Mucosa of descending colon (tissue), 3 donors: ENCODE measurements around the gene MAML2. TPM values are rescaled to one million over a fixed set of nuclear protein-coding genes. Genes with fewer than 3 reads are reported as not detected.

ENCODE experiments used
- ATAC-seq: fragments of 200-7000 bp; cut with Tn5 transposase; one replicate; pipeline ENCODE4 v1.9.1; 2020; ENCODE audit warnings: mild to moderate bottlenecking, moderate library complexity
- DNase-seq, 3 donors: peaks; one replicate each; pipeline ENCODE4 v3.0.0-alpha.2; 2020
- H3K36me3 ChIP-seq: fragments of 200-600 bp; one replicate; pipeline ENCODE4 v1.8.0; 2021; ENCODE audit warnings: low read depth, mild to moderate bottlenecking
- H3K4me1 ChIP-seq: fragments of 200-600 bp; one replicate; pipeline ENCODE4 v1.8.0; 2021; ENCODE audit warnings: low read depth, mild to moderate bottlenecking
- H3K4me3 ChIP-seq: fragments of 200-600 bp; one replicate; pipeline ENCODE4 v1.8.0; 2021; ENCODE audit warnings: mild to moderate bottlenecking
- H3K9me3 ChIP-seq: fragments of 200-600 bp; one replicate; pipeline ENCODE4 v1.8.0; 2021; ENCODE audit warnings: mild to moderate bottlenecking
- intact Hi-C, 2 donors: fragments of 100-400 bp; cut with DNase I in 1 of 2; cut with micrococcal nuclease in 1 of 2; formaldehyde crosslinking; loops; one replicate each; pipeline versions ENCODE4 v1.11.0 to v1.11.1; 2022; cut with DNase I, micrococcal nuclease
- total RNA-seq, 3 donors: library from RNA; stranded (reverse); fragmentation: NEBNext Ultra II Directional in 2 of 3; extraction: Animal tissue kit (Norgen Biotek cat#: 25700) in 2 of 3; gene quantifications; one replicate each; pipeline versions ENCODE4 v1.2.1 to v1.2.4, GENCODE V29; 2021 to 2023
- TF ChIP-seq, protein P1 (sequence below): fragments of 200-600 bp; IDR thresholded peaks from one replicate; pipeline ENCODE4 v1.8.0; 2022; ENCODE audit warnings: antibody characterized with exemption, mild to moderate bottlenecking
- donor health status: DM: no; HTN: no; CAD: no; lungs with moderate emphysema.
- donor health status: DM: no; HTN: no; CAD: no.
- donor health status: DM: no; HTN: yes; CAD: no.

MAML2 gene
- total RNA-seq, 3 donors from 2014 or later: 15.2 to 26.4 (median 15.8) TPM

DNA sequence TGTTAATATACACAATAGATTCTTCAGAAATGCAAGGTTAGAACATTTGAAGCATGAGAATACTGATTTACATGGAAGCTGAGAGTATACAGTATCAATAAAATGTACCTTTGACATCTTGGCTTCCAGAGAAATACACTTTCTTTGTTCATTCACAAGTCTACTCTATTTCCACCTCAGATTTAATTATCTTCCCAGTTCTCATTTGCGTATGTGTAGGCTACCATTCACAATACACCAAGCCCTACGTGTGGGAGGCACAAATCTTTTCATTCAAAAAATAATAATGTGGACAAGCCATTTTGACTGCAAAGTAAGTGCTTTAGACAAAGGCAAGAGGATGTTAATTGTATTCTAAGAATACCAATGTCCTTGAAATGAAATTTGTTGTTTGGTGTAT, 286.4 kb downstream of the MAML2 start:
- H3K36me3 ChIP-seq: no peaks in the 10 kb centered on the region
- ATAC-seq (no peak), DNase-seq (no peak)
- intact Hi-C loops: loop anchor here (5.0 kb wide), 1 partner anchor 286 kb away; the partner anchor contains the start of gene MAML2 (in 2 of the 2)
- H3K4me3 ChIP-seq: no peak overlapping the region
- no peaks in the 10 kb centered on the region for H3K9me3 ChIP-seq
- TF ChIP-seq, protein P1, sequence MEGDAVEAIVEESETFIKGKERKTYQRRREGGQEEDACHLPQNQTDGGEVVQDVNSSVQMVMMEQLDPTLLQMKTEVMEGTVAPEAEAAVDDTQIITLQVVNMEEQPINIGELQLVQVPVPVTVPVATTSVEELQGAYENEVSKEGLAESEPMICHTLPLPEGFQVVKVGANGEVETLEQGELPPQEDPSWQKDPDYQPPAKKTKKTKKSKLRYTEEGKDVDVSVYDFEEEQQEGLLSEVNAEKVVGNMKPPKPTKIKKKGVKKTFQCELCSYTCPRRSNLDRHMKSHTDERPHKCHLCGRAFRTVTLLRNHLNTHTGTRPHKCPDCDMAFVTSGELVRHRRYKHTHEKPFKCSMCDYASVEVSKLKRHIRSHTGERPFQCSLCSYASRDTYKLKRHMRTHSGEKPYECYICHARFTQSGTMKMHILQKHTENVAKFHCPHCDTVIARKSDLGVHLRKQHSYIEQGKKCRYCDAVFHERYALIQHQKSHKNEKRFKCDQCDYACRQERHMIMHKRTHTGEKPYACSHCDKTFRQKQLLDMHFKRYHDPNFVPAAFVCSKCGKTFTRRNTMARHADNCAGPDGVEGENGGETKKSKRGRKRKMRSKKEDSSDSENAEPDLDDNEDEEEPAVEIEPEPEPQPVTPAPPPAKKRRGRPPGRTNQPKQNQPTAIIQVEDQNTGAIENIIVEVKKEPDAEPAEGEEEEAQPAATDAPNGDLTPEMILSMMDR: no peak
- H3K4me1 ChIP-seq: no peaks in the 10 kb centered on the region

DNA sequence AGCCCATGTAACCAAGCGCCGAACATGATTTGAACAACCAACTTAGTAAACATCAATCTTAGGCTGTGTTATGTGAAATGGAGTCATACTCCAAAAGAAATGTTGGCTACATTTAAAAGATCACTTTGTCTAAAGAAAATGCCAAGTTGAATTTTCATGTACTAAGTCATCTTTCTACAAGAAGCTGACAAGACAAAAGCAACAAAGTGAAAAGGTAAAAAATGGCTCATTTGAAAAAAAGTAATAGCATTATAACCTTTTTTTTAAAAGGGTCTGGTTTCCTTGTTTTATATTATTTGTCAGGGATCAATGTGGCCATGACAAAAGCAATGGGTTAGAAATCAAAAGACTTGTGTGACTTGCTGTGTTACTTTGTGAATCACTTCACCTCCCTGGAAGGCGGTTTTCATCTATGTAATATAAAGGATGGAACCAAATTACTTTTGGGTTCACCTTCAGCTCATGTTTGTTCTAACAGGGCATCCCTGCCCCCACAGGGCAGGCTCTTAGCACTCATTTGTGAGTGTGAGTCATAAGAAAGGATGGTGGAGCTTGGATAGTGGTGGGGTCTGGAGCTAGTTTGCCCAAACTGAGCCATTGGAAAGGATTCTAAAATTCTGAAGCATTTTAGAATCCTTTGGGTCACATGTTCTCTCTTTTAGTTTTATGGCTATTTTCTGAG, 287.1 kb downstream of the MAML2 start:
- no peak for DNase-seq
- Histone ChIP-seq H3K36me3 (no peaks in the 10 kb centered on the region), H3K9me3 (no peaks in the 10 kb centered on the region), H3K4me3 (no peak overlapping the region), H3K4me1 (no peaks in the 10 kb centered on the region)
- TF ChIP-seq, protein P1: no peak
- intact Hi-C loops: loop anchor here (5.0 kb wide), 1 partner anchor 286 kb away; the partner anchor contains the start of gene MAML2 (in 2 of the 2)
- ATAC-seq: no peak

DNA sequence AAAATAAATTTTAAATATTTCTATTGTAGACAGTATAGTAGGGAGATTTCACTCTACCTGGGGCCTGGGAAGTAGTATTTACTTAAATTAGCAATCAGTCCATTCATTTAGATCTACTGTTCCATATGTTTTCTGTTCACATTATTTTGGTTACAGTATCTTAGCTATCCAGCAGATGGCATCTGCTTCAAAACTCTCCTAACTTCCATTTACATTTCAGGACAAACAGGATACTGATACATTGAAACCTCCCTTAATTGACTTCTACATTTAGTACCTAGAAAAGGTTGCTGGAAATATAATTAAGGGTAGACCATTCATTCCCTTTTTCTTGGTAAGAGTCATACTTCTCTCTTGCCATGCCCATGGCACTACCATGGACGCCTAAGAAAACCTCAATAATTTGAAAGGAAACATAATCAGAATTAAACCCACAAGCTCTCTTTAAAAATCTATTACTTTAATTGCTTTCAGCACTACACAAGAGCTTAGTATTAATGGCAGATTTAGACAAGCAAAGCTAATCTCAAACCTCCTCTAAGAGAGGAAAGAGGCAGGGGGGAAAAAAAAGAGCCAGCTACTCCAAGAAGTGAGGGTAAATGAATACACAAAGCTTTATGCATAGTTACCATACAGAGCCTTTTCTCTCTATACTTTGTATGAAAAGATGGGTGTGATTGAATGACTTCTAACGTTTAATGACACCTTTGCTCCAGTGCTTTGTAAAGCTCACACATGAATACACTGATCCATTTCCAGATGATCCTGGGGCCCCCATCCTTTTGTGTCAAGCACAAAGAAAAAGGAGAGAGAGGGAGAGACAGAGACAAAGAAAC, 287.9 kb downstream of the MAML2 start:
- no peak for DNase-seq
- peak; percentile 80 for ATAC-seq
- Histone ChIP-seq H3K9me3 (no peaks in the 10 kb centered on the region), H3K4me1 (no peaks in the 10 kb centered on the region), H3K4me3 (no peak overlapping the region), H3K36me3 (no peaks in the 10 kb centered on the region)
- intact Hi-C loops: loop anchor here (5.0 kb wide), 1 partner anchor 287 kb away; the partner anchor contains the start of gene MAML2 (in 2 of the 2)
- TF ChIP-seq, protein P1: peak; percentile 21

DNA sequence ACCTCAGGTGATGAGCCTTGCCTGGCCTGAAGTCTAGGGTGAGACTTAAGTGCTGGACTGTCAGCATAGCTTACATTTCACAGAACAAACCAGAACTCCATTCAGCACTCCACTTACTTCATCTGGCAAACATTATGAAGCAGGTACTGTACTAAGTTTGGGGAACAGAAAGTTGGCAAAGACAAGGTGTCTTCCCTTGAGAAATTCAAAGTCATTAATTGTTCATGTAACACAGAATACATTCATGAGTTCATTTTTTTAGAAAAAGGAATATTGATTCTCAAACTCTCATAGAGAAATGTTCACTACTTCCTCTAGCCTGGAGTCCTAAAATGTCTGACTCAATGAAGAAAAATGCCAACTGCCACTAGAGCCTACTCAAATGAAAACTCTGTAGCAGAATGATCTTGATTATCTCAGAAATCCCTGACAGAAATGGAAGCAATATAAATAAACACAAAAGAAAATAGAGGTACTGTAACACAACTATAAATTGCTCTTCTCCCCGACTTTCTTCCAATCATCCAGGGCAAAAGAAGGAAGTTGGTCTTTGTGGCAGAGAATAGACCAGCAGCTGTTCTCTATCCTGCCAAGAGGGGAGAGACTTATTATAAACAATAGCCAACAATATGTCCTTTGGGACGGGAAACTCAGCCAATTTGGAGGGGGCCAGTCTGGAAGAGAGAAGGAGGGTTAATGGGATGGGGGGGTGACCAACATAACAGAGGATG, 289.9 kb downstream of the MAML2 start:
- H3K9me3 ChIP-seq: no peaks in the 10 kb centered on the region
- H3K4me3 ChIP-seq: no peak overlapping the region
- no peaks in the 10 kb centered on the region for H3K4me1 ChIP-seq
- DNase-seq (no peak), ATAC-seq (no peak)
- TF ChIP-seq, protein P1: no peak
- H3K36me3 ChIP-seq: no peaks in the 10 kb centered on the region
- intact Hi-C loops: no loop called here

GRCh38 chr11:96051820-96052219, 291.2 kb downstream of the MAML2 start:
- no peak for DNase-seq
- intact Hi-C loops: no loop called here
- Histone ChIP-seq H3K9me3 (no peaks in the 10 kb centered on the region), H3K4me3 (no peak overlapping the region), H3K4me1 (no peaks in the 10 kb centered on the region), H3K36me3 (no peaks in the 10 kb centered on the region)
- TF ChIP-seq, protein P1: no peak
- ATAC-seq: no peak
